ENCODE data around the gene VPS11. TPM values are rescaled to one million over a fixed set of nuclear protein-coding genes. Genes with fewer than 3 reads are reported as not detected.

VPS11 gene
- total and polyA plus RNA-seq, 9 donors = 19.9 to 32.1 (median 30.2) TPM

DNA sequence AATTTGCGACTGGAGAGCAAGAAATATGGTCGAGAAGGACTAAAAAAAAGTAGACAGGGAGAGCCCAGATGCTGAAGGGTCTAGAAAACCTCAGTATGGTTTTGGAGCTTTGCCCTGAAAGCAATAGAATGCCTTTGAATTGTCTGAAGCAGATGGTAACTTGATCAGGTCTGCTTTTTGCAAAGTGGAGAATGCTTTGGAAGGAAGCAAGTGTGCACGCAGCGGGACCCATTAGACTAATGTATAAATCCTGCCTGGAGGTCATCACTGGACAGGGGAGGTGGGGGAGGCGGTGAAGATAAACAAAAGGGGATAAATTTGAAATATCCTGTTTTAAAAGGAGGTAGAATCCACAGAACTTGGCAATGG is 53.0 kb downstream of the VPS11 start:
- Histone ChIP-seq H3K4me1 (ENCODE audit: control insufficient read depth, insufficient read depth, low read length) (peaks cover 13% of the 10 kb centered on the region), H3K4me3 (ENCODE audit: low read length) (peak overlapping the region; percentile 41), H3K27me3 (ENCODE audit: control insufficient read depth, insufficient read depth, low read length) (no peaks in the 10 kb centered on the region), H3K9me3 (replicated peaks; ENCODE audit: control insufficient read depth, low read depth, low read length) (no peaks in the 10 kb centered on the region), H3K36me3 (ENCODE audit: control insufficient read depth, insufficient read depth, low read length) (peaks cover 30% of the 10 kb centered on the region), H3K27ac (ENCODE audit: low read length) (peak overlapping the region; percentile 82)
- peak; percentile 65 for DNase-seq
- WGBS (ENCODE audit: insufficient coverage) = 14% methylated on average over 5 of the region's 5 CpGs

DNA sequence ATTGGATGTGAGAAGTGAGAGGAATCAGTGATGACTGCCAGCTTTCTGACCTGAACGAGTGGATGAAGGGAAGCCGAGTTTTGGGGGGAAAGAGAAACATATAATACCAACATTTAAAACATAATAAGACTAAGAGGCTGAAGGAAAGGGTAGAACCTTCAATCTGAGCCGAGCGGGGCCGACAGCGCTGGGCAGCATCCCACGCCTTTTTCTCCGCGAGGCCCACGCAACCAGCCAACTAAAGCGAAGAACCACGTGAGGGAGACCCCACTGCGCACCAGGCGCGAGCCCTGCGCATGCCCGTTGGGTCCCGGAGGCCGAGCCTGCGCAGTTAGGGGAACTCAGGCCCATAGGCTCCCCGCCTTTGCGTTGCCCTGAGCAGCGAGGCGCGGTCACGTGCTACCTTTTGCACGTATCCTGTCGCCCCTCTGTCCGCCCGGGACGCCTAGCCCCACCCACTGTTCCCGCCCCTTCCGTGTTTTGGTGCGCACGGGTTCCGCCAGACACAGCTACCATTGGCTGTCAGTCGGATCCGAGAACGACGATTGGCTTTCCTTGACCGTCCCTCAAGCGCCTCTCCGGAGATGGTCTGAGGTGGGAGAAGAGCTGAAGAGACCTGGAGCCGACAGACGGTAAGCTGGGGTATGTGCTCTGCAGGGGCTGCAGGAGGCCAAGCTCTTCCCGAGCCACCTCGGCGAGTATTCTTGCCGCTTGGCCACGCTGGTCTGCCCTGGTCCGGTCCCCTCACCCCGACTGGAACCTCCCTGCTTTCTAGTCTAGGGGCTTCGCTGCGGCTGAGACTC is 53.6 kb downstream of the VPS11 start, which contains the start of gene HINFP:
HINFP (plus strand) TSS at position 573 of the 803 bp plus-strand sequence. CDS start 5,365 bp downstream, outside the sequence.
- Histone ChIP-seq H3K4me1 (ENCODE audit: control insufficient read depth, insufficient read depth, low read length) (peaks cover 13% of the 10 kb centered on the region), H3K27ac (ENCODE audit: low read length) (peak within 1 kb of the TSS; percentile 82)

DNA sequence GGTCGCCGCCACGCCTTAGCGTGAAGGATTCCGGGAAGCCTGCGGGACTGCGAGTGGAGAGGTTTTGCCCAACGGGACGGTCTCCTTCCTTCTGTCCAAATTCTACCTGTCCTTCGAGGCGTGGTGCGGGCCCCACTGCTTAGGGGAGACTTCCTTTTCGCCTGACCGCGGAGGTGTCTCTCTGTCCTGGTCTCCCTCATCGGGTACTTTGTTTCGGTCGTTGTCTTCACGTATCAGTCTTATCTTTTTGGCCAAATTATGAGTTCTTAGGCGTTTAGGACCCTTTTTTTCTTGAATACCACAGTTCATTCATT is 54.1 kb downstream of the VPS11 start:
- Histone ChIP-seq H3K27ac (ENCODE audit: low read length) (peak overlapping the region; percentile 78), H3K27me3 (ENCODE audit: control insufficient read depth, insufficient read depth, low read length) (no peaks in the 10 kb centered on the region), H3K9me3 (replicated peaks; ENCODE audit: control insufficient read depth, low read depth, low read length) (no peaks in the 10 kb centered on the region), H3K36me3 (ENCODE audit: control insufficient read depth, insufficient read depth, low read length) (peaks cover 23% of the 10 kb centered on the region), H3K4me1 (ENCODE audit: control insufficient read depth, insufficient read depth, low read length) (peaks cover 13% of the 10 kb centered on the region), H3K4me3 (ENCODE audit: low read length) (peak overlapping the region; percentile 74)
- no peak for DNase-seq
- WGBS (ENCODE audit: insufficient coverage) = 0% methylated on average over 16 of the region's 20 CpGs

More for the DNA sequence above, 53.6 kb downstream of the VPS11 start, which contains the start of gene HINFP:
- Histone ChIP-seq H3K4me3 (ENCODE audit: low read length) (peak within 1 kb of the TSS; percentile 74), H3K27me3 (ENCODE audit: control insufficient read depth, insufficient read depth, low read length) (no peaks in the 10 kb centered on the region), H3K9me3 (replicated peaks; ENCODE audit: control insufficient read depth, low read depth, low read length) (no peaks in the 10 kb centered on the region), H3K36me3 (ENCODE audit: control insufficient read depth, insufficient read depth, low read length) (peaks cover 28% of the 10 kb centered on the region)
- peak; percentile 100 for DNase-seq
- 0% methylated on average over 41 of the region's 54 CpGs for WGBS (ENCODE audit: insufficient coverage)

DNA sequence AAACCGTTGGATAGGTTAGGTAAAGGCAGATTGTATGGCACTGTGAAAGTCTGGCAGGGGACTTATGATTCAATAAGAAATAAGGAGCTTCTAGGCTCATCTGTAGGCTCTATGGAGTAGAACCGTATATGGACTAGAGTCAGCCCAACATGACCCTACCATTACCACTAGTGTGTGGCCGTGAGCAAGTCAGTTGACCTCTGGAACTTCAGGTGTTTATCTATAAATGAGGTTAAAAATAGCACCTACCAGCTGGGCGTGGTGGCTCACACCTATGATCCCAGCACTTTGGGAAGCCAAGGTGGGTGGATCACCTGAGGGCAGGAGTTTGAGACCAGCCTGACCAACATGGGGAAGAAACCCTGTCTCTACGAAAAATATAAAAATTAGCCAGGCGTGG is 58.2 kb downstream of the VPS11 start:
- Histone ChIP-seq H3K4me3 (ENCODE audit: low read length) (no peak overlapping the region), H3K9me3 (replicated peaks; ENCODE audit: control insufficient read depth, low read depth, low read length) (no peaks in the 10 kb centered on the region), H3K36me3 (ENCODE audit: control insufficient read depth, insufficient read depth, low read length) (peaks cover 41% of the 10 kb centered on the region), H3K4me1 (ENCODE audit: control insufficient read depth, insufficient read depth, low read length) (peaks cover 9% of the 10 kb centered on the region), H3K27me3 (ENCODE audit: control insufficient read depth, insufficient read depth, low read length) (no peaks in the 10 kb centered on the region), H3K27ac (ENCODE audit: low read length) (no peak overlapping the region)
- WGBS (ENCODE audit: insufficient coverage) = 92% methylated on average over 2 of the region's 6 CpGs
- no peak for DNase-seq

DNA sequence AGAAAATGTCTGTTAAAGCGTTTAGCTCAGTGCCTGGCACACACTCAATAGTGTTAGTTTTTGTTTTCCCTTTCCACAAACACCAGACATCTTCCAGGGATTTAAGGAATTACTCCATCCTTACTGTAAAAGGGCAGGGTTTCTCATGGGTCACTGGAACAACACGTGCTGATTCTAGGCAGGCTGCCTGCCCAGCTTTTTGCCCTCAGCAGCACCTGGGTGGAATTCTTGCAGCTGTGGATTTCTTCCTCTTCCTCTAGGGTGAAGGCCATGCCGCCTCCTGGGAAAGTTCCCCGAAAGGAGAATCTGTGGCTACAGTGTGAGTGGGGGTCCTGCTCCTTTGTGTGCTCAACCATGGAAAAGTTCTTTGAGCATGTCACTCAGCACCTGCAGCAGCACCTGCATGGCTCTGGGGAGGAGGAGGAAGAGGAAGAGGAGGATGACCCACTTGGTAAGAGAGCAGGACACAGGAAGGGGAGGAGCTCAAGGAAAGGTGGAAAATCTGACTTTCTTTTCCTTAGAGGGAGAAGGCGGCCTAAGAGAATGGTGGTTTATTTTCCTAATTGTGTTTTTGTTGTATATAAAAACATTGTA is 59.2 kb downstream of the VPS11 start:
- Histone ChIP-seq H3K4me3 (ENCODE audit: low read length) (no peak overlapping the region), H3K9me3 (replicated peaks; ENCODE audit: control insufficient read depth, low read depth, low read length) (no peaks in the 10 kb centered on the region), H3K27me3 (ENCODE audit: control insufficient read depth, insufficient read depth, low read length) (no peaks in the 10 kb centered on the region), H3K36me3 (ENCODE audit: control insufficient read depth, insufficient read depth, low read length) (peaks cover 50% of the 10 kb centered on the region), H3K27ac (ENCODE audit: low read length) (peak overlapping the region; percentile 54), H3K4me1 (ENCODE audit: control insufficient read depth, insufficient read depth, low read length) (peaks cover 8% of the 10 kb centered on the region)
- DNase-seq = peak; percentile 50
- 20% methylated on average over 1 of the region's 5 CpGs for WGBS (ENCODE audit: insufficient coverage)

DNA sequence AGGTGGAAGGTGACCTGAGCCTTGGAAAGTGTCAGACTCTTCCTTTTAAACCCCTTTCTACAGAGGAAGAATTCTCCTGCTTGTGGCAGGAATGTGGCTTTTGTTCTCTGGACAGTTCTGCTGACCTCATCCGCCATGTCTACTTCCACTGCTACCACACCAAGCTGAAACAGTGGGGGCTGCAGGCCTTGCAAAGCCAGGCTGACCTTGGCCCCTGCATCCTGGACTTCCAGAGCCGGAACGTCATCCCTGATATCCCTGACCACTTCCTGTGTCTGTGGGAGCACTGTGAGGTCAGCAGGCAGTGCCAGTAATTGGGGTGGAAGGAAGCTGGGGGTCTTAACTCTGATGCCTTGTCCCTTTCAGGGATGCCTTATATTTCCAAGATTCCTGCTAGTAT is 63.0 kb downstream of the VPS11 start:
- peaks cover 62% of the 10 kb centered on the region for H3K36me3 ChIP-seq (ENCODE audit: control insufficient read depth, insufficient read depth, low read length)
- WGBS (ENCODE audit: insufficient coverage) = 62% methylated on average over 2 of the region's 3 CpGs

More for the DNA sequence above, 63.0 kb downstream of the VPS11 start:
- no peak overlapping the region for H3K27ac ChIP-seq (ENCODE audit: low read length)
- no peak overlapping the region for H3K4me3 ChIP-seq (ENCODE audit: low read length)
- no peak for DNase-seq
- H3K4me1 ChIP-seq (ENCODE audit: control insufficient read depth, insufficient read depth, low read length) = no peaks in the 10 kb centered on the region
- no peaks in the 10 kb centered on the region for H3K9me3 ChIP-seq (replicated peaks; ENCODE audit: control insufficient read depth, low read depth, low read length)
- H3K27me3 ChIP-seq (ENCODE audit: control insufficient read depth, insufficient read depth, low read length) = no peaks in the 10 kb centered on the region

Other genes with a start within 250 kb of the VPS11 start
- under 0.01 TPM for gene CXCR5, start 183.9 kb upstream of the VPS11 start, total RNA-seq
- under 1 TPM in 2 of 8 donors, not detected in 6; 0.07 to 0.14 TPM for gene CXCR5, start 183.9 kb upstream of the VPS11 start, polyA plus RNA-seq (ENCODE audit: insufficient read depth in 1 of 8, insufficient read length in 8 of 8, low replicate concordance in 1 of 8)
- gene BCL9L, start 141.9 kb upstream of the VPS11 start, total RNA-seq = 24.6 TPM
- gene BCL9L, start 141.9 kb upstream of the VPS11 start, polyA plus RNA-seq (ENCODE audit: insufficient read depth in 1 of 8, insufficient read length in 8 of 8, low replicate concordance in 1 of 8) = 100 to 1,000 TPM in 1 of 8 donors, 10 to 100 TPM in 7; 43.3 to 102 (median 66.8) TPM
- 0.09 TPM for gene UPK2, start 111.5 kb upstream of the VPS11 start, total RNA-seq
- gene UPK2, start 111.5 kb upstream of the VPS11 start, polyA plus RNA-seq (ENCODE audit: insufficient read depth in 1 of 8, insufficient read length in 8 of 8, low replicate concordance in 1 of 8) = 1 to 10 TPM in 5 of 8 donors, under 1 TPM in 3; 0.65 to 3.5 (median 1.0) TPM
- gene FOXR1, start 96.1 kb upstream of the VPS11 start, total RNA-seq = not detected
- gene FOXR1, start 96.1 kb upstream of the VPS11 start, polyA plus RNA-seq (ENCODE audit: insufficient read depth in 1 of 8, insufficient read length in 8 of 8, low replicate concordance in 1 of 8) = not detected
- gene CENATAC, start 69.7 kb upstream of the VPS11 start, total RNA-seq = 17.3 TPM
- gene CENATAC, start 69.7 kb upstream of the VPS11 start, polyA plus RNA-seq (ENCODE audit: insufficient read depth in 1 of 8, insufficient read length in 8 of 8, low replicate concordance in 1 of 8) = 10 to 100 TPM in 5 of 8 donors, 1 to 10 TPM in 3; 8.5 to 25.0 (median 12.5) TPM
- gene RPS25, start 49.5 kb upstream of the VPS11 start, total RNA-seq = 2,660 TPM
- gene RPS25, start 49.5 kb upstream of the VPS11 start, polyA plus RNA-seq (ENCODE audit: insufficient read depth in 1 of 8, insufficient read length in 8 of 8, low replicate concordance in 1 of 8) = 1,000 to 10,000 TPM; 1,606 to 2,037 (median 1,827) TPM
- 48.7 TPM for gene TRAPPC4, start 49.1 kb upstream of the VPS11 start, total RNA-seq
- 10 to 100 TPM; 41.9 to 56.3 (median 46.9) TPM for gene TRAPPC4, start 49.1 kb upstream of the VPS11 start, polyA plus RNA-seq (ENCODE audit: insufficient read depth in 1 of 8, insufficient read length in 8 of 8, low replicate concordance in 1 of 8)
- 5.7 TPM for gene SLC37A4, start 36.9 kb upstream of the VPS11 start, total RNA-seq
- gene SLC37A4, start 36.9 kb upstream of the VPS11 start, polyA plus RNA-seq (ENCODE audit: insufficient read depth in 1 of 8, insufficient read length in 8 of 8, low replicate concordance in 1 of 8) = 10 to 100 TPM in 6 of 8 donors, 1 to 10 TPM in 2; 8.9 to 18.4 (median 11.1) TPM
- gene HYOU1, start 10.6 kb upstream of the VPS11 start, total RNA-seq = 30.1 TPM
- gene HYOU1, start 10.6 kb upstream of the VPS11 start, polyA plus RNA-seq (ENCODE audit: insufficient read depth in 1 of 8, insufficient read length in 8 of 8, low replicate concordance in 1 of 8) = 10 to 100 TPM; 35.3 to 64.0 (median 47.2) TPM
- gene HMBS, start 17.1 kb downstream of the VPS11 start, total RNA-seq = 3.8 TPM
- 10 to 100 TPM; 20.0 to 26.3 (median 22.6) TPM for gene HMBS, start 17.1 kb downstream of the VPS11 start, polyA plus RNA-seq (ENCODE audit: insufficient read depth in 1 of 8, insufficient read length in 8 of 8, low replicate concordance in 1 of 8)
- 11.8 TPM for gene DPAGT1, start 34.0 kb downstream of the VPS11 start, total RNA-seq
- gene DPAGT1, start 34.0 kb downstream of the VPS11 start, polyA plus RNA-seq (ENCODE audit: insufficient read depth in 1 of 8, insufficient read length in 8 of 8, low replicate concordance in 1 of 8) = 10 to 100 TPM; 23.9 to 35.0 (median 30.4) TPM
- gene C2CD2L, start 39.5 kb downstream of the VPS11 start, total RNA-seq = 4.3 TPM
- 1 to 10 TPM; 6.6 to 9.4 (median 7.6) TPM for gene C2CD2L, start 39.5 kb downstream of the VPS11 start, polyA plus RNA-seq (ENCODE audit: insufficient read depth in 1 of 8, insufficient read length in 8 of 8, low replicate concordance in 1 of 8)
- gene HINFP, start 53.8 kb downstream of the VPS11 start, total RNA-seq = 15.5 TPM
- 10 to 100 TPM; 17.0 to 22.8 (median 17.5) TPM for gene HINFP, start 53.8 kb downstream of the VPS11 start, polyA plus RNA-seq (ENCODE audit: insufficient read depth in 1 of 8, insufficient read length in 8 of 8, low replicate concordance in 1 of 8)
- 0.13 TPM for gene ABCG4, start 81.2 kb downstream of the VPS11 start, total RNA-seq
- gene ABCG4, start 81.2 kb downstream of the VPS11 start, polyA plus RNA-seq (ENCODE audit: insufficient read depth in 1 of 8, insufficient read length in 8 of 8, low replicate concordance in 1 of 8) = under 1 TPM; 0.18 to 0.60 (median 0.28) TPM
- gene NLRX1, start 100.9 kb downstream of the VPS11 start, total RNA-seq = 10.2 TPM
- gene NLRX1, start 100.9 kb downstream of the VPS11 start, polyA plus RNA-seq (ENCODE audit: insufficient read depth in 1 of 8, insufficient read length in 8 of 8, low replicate concordance in 1 of 8) = 10 to 100 TPM; 10.5 to 13.8 (median 11.9) TPM
- 0.09 TPM for gene NHERF4, start 117.7 kb downstream of the VPS11 start, total RNA-seq
- gene NHERF4, start 117.7 kb downstream of the VPS11 start, polyA plus RNA-seq (ENCODE audit: insufficient read depth in 1 of 8, insufficient read length in 8 of 8, low replicate concordance in 1 of 8) = 1 to 10 TPM in 1 of 8 donors, under 1 TPM in 5, not detected in 2; 0.05 to 2.3 (median 0.10) TPM
- 6.0 TPM for gene CBL, start 138.5 kb downstream of the VPS11 start, total RNA-seq
- gene CBL, start 138.5 kb downstream of the VPS11 start, polyA plus RNA-seq (ENCODE audit: insufficient read depth in 1 of 8, insufficient read length in 8 of 8, low replicate concordance in 1 of 8) = 10 to 100 TPM in 6 of 8 donors, 1 to 10 TPM in 2; 8.7 to 15.0 (median 11.9) TPM
- 146 TPM for gene MCAM, start 249.3 kb downstream of the VPS11 start, total RNA-seq
- 100 to 1,000 TPM; 167 to 231 (median 208) TPM for gene MCAM, start 249.3 kb downstream of the VPS11 start, polyA plus RNA-seq (ENCODE audit: insufficient read depth in 1 of 8, insufficient read length in 8 of 8, low replicate concordance in 1 of 8)